K562 (cell line): Measurements from ENCODE around the gene FBXO33. TPM values are rescaled to one million over a fixed set of nuclear protein-coding genes. Genes with fewer than 3 reads are reported as not detected.

Experiments
- ATAC-seq: fragments of 200-7000 bp; cut with Tn5 transposase; 3 replicates; pipeline ENCODE4 v1.9.1; 2020; ENCODE audit warnings: moderate library complexity
- BruUV-seq: library from RNA; stranded (reverse); fragments of 400-500 nt; replicated peaks from 2 replicates; lab custom pipeline; 2021; lab: Mats Ljungman, UMichigan
- CTCF ChIA-PET: fragments of 300-600 bp; formaldehyde crosslinking; extraction: SDS; loops from one replicate; lab custom pipeline; 2021; ENCODE audit warnings: low intra/inter-chr PET ratio; lab: Yijun Ruan, JAX
- POLR2A ChIA-PET: fragments of 300-600, 350-650 bp; sonication (Branson Sonifier 250); formaldehyde crosslinking; extraction: SDS; loops from one replicate; lab custom pipeline; 2021; ENCODE audit warnings: antibody characterized with exemption, inconsistent platforms; lab: Yijun Ruan, JAX
- DNase-seq, 4 experiments: peaks; one replicate each; pipeline versions ENCODE4 v3.0.0 to v3.0.0-alpha.2; 2011 to 2018; ENCODE audit warnings: low spot score in 3 of 4, mixed read lengths in 3 of 4; ENCODE audit errors: extremely low read depth in 1 of 4
- FAIRE-seq: peaks from 2 replicates; lab custom pipeline; 2011; peaks lifted over from hg19 to GRCh38; lab: Jason Lieb, UNC
- H2AFZ ChIP-seq: 2 replicates; pipeline ENCODE4 v1.6.0; 2011; ENCODE audit warnings: low read depth, low read length, control low read depth, inconsistent platforms
- H3K27ac ChIP-seq: fragments of 200-600 bp; 3 replicates; pipeline ENCODE4 v1.8.0; 2011; ENCODE audit warnings: low read depth, mild to moderate bottlenecking, control low read depth, inconsistent platforms, low read length, moderate library complexity, mixed read lengths; ENCODE audit errors: extremely low read depth
- H3K27me3 ChIP-seq, 2 experiments: fragments of 300-600 bp in 1 of 2; 2 replicates in 1 of 2; 3 replicates in 1 of 2; pipeline versions ENCODE4 v1.6.0 to v1.8.0; 2011; ENCODE audit warnings: inconsistent platforms in 2 of 2, low read length in 2 of 2, mild to moderate bottlenecking in 1 of 2, mixed read lengths in 1 of 2, moderate library complexity in 1 of 2; ENCODE audit not compliant: control insufficient read depth in 2 of 2, insufficient read depth in 2 of 2
- H3K36me3 ChIP-seq: fragments of 300-600 bp; 3 replicates; pipeline ENCODE4 v1.8.0; 2011; ENCODE audit warnings: mild to moderate bottlenecking, low read length, inconsistent platforms; ENCODE audit not compliant: control insufficient read depth, insufficient read depth
- H3K4me1 ChIP-seq, 2 experiments: fragments of 200-600 bp in 1 of 2; replicated peaks in 1 of 2; 2 replicates in 1 of 2; 3 replicates in 1 of 2; pipeline versions ENCODE4 v1.5.1 to v1.8.0; 2011; ENCODE audit warnings: inconsistent platforms in 2 of 2, low read length in 2 of 2, mild to moderate bottlenecking in 1 of 2, mixed read lengths in 1 of 2, moderate library complexity in 1 of 2; ENCODE audit not compliant: control insufficient read depth in 2 of 2, insufficient read depth in 2 of 2
- H3K4me2 ChIP-seq: 2 replicates; pipeline ENCODE4 v1.6.1; 2011; ENCODE audit warnings: low read length, control low read depth, inconsistent platforms, mixed read lengths; ENCODE audit not compliant: insufficient read depth
- H3K4me3 ChIP-seq: fragments of 200-600 bp; sonication (generic), shearing (Covaris generic); 2 replicates; pipeline ENCODE4 v1.5.1; 2016; ENCODE audit warnings: control low read depth, inconsistent platforms
- H3K79me2 ChIP-seq: fragments of 200-600 bp; 3 replicates; pipeline ENCODE4 v1.8.0; 2011; ENCODE audit warnings: low read length, inconsistent platforms; ENCODE audit not compliant: control insufficient read depth, insufficient read depth
- H3K9ac ChIP-seq, 2 experiments: 2 replicates each; pipeline versions ENCODE4 v1.6.0 to v1.6.1; 2011; ENCODE audit warnings: low read depth in 2 of 2, low read length in 2 of 2, control low read depth in 1 of 2, inconsistent platforms in 1 of 2, mild to moderate bottlenecking in 1 of 2, mixed read lengths in 1 of 2; ENCODE audit not compliant: insufficient read depth in 1 of 2
- H3K9me1 ChIP-seq: one replicate; pipeline ENCODE4 v1.6.0; 2011; ENCODE audit warnings: inconsistent platforms, mild to moderate bottlenecking, low read length, moderate library complexity; ENCODE audit not compliant: control insufficient read depth, insufficient read depth
- H3K9me3 ChIP-seq: replicated peaks from 2 replicates; pipeline ENCODE4 v1.5.1; 2011; ENCODE audit warnings: low read depth, low read length, inconsistent platforms; ENCODE audit not compliant: control insufficient read depth, insufficient read depth
- H4K20me1 ChIP-seq: replicated peaks from 2 replicates; pipeline ENCODE4 v1.6.1; 2011; ENCODE audit warnings: low read length, inconsistent platforms, mixed read lengths; ENCODE audit not compliant: control insufficient read depth, insufficient read depth
- WGBS: fragments of 100-300 bp; shearing (Covaris generic); methylation state at CpG from one replicate; pipeline ENCODE4 v1.1.6; 2016; ENCODE audit warnings: low coverage, mixed read lengths; ENCODE audit not compliant: insufficient coverage; ENCODE audit errors: missing lambda C conversion rate; 5-methylcytosine and 5-hydroxymethylcytosine counted together
- in situ Hi-C: fragments of 300-500 bp; cut with MboI; formaldehyde crosslinking; loops from 4 replicates; pipeline ENCODE4 v1.15.0; 2018; ENCODE audit warnings: inconsistent platforms, mixed read lengths
- intact Hi-C: fragments of 100-400 bp; cut with micrococcal nuclease; formaldehyde crosslinking; loops from 2 replicates; pipeline ENCODE4 v1.14.2; 2022
- polyA plus RNA-seq, 8 experiments: library from polyadenylated mRNA; depleted of rRNA in 4 of 8; stranded (reverse) in 5 of 8; unstranded in 3 of 8; fragments of >200 nt; fragmentation: Nextera tagmentation in 2 of 8; fragmentation: Illumina TruSeq in 1 of 8; extraction: Ambion mirVana in 2 of 8; extraction: Trizol in 1 of 8; gene quantifications; 2 replicates each; pipeline versions ENCODE4 v1.2.1 to v1.2.3, GENCODE V29; 2011 to 2014; ENCODE audit warnings: inconsistent platforms in 1 of 8, missing spikeins in 1 of 8
- total RNA-seq, 7 experiments: library from RNA; depleted of rRNA in 6 of 7; stranded (reverse); fragments of >200 nt in 6 of 7; fragmentation: Illumina TruSeq in 2 of 7; extraction: Trizol in 2 of 7; gene quantifications; 2 replicates each; pipeline versions ENCODE4 v1.2.1 to v1.2.3, GENCODE V29; 2011 to 2021; ENCODE audit warnings: low replicate concordance in 1 of 7
- TF ChIP-seq, protein P1 (sequence below): fragments of 250-450 bp; sonication (Bioruptor Pico); IDR thresholded peaks from 2 replicates; pipeline ENCODE4 v1.8.0; 2022; ENCODE audit warnings: moderate library complexity, mild to moderate bottlenecking, inconsistent platforms
- TF ChIP-seq, protein P2 (sequence below): fragments of 450-650 bp; IDR thresholded peaks from 2 replicates; pipeline ENCODE4 v1.6.1; 2016; ENCODE audit warnings: borderline replicate concordance

Gene FBXO33
- total and polyA plus RNA-seq, 9 of the 15 experiments (the other 6 are each of a cell fraction or from before 2014, with no cell fraction given), result 1.6 to 7.5 (median 5.0) TPM

DNA sequence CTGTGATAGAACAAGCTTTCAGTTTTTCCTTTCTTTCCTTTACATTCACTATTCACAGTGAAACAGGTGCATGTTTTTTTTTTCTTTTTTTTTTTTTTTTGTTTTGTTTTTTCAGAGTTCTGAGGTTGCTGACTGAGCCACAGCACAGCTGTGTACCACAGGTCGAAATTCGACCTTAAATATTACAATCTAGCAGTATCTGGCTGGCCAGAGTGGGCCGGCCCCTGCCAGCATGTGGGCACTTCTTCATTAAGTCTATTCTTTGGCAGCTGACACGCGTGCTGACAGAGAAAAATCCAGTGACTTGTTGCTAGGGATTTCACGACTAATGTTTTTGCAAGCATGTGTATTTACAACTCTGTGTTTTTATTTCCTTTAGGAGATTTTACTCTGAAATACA lies 33.9 kb downstream of the FBXO33 start:
- WGBS, result 62% methylated on average over 6 of the region's 6 CpGs

More for the DNA sequence above, 33.9 kb downstream of the FBXO33 start:
- no peak overlapping the region for H2AFZ ChIP-seq
- ChIA-PET CTCF (no interaction called here), POLR2A (no interaction called here)
- H3K36me3 ChIP-seq, result peaks cover 4% of the 10 kb centered on the region; the same call in 1 of the 3 replicates
- H3K4me3 ChIP-seq, result no peak overlapping the region
- no peak for ATAC-seq
- H3K4me2 ChIP-seq, result no peak overlapping the region
- FAIRE-seq, result no peak
- H3K79me2 ChIP-seq, result no peaks in the 10 kb centered on the region
- H4K20me1 ChIP-seq, result no peaks in the 10 kb centered on the region
- no peak overlapping the region for H3K27ac ChIP-seq
- TF ChIP-seq, protein P1, sequence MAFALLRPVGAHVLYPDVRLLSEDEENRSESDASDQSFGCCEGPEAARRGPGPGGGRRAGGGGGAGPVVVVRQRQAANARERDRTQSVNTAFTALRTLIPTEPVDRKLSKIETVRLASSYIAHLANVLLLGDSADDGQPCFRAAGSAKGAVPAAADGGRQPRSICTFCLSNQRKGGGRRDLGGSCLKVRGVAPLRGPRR (CRISPR knock-in tag), result no peak
- TF ChIP-seq, protein P2, sequence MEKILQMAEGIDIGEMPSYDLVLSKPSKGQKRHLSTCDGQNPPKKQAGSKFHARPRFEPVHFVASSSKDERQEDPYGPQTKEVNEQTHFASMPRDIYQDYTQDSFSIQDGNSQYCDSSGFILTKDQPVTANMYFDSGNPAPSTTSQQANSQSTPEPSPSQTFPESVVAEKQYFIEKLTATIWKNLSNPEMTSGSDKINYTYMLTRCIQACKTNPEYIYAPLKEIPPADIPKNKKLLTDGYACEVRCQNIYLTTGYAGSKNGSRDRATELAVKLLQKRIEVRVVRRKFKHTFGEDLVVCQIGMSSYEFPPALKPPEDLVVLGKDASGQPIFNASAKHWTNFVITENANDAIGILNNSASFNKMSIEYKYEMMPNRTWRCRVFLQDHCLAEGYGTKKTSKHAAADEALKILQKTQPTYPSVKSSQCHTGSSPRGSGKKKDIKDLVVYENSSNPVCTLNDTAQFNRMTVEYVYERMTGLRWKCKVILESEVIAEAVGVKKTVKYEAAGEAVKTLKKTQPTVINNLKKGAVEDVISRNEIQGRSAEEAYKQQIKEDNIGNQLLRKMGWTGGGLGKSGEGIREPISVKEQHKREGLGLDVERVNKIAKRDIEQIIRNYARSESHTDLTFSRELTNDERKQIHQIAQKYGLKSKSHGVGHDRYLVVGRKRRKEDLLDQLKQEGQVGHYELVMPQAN, result no peak
- no peaks in the 10 kb centered on the region for H3K9me1 ChIP-seq
- no peaks in the 10 kb centered on the region for H3K4me1 ChIP-seq
- no peaks in the 10 kb centered on the region for H3K27me3 ChIP-seq
- no peak for DNase-seq
- no peaks in the 10 kb centered on the region for H3K9me3 ChIP-seq
- intact Hi-C loops, result no loop called here
- no TSS peak for BruUV-seq
- in situ Hi-C loops, result no loop called here
- H3K9ac ChIP-seq, result no peak overlapping the region
